ENCODE measurements around the gene FOLR2.

The FOLR2 gene

GRCh38 chr11:72244361-72245262 lies 28.0 kb downstream of the FOLR2 start:
- TF ChIP-seq, protein P1, sequence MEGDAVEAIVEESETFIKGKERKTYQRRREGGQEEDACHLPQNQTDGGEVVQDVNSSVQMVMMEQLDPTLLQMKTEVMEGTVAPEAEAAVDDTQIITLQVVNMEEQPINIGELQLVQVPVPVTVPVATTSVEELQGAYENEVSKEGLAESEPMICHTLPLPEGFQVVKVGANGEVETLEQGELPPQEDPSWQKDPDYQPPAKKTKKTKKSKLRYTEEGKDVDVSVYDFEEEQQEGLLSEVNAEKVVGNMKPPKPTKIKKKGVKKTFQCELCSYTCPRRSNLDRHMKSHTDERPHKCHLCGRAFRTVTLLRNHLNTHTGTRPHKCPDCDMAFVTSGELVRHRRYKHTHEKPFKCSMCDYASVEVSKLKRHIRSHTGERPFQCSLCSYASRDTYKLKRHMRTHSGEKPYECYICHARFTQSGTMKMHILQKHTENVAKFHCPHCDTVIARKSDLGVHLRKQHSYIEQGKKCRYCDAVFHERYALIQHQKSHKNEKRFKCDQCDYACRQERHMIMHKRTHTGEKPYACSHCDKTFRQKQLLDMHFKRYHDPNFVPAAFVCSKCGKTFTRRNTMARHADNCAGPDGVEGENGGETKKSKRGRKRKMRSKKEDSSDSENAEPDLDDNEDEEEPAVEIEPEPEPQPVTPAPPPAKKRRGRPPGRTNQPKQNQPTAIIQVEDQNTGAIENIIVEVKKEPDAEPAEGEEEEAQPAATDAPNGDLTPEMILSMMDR (IDR thresholded peaks at IDR 0.05): no peak
- Histone ChIP-seq H3K27ac (no peak overlapping the region), H3K4me3 (peak overlapping the region; percentile 54)
- no peak for DNase-seq (ENCODE audit: low spot score)

- no peak overlapping the region for H3K4me3 ChIP-seq
- TF ChIP-seq, protein P1 (IDR thresholded peaks at IDR 0.05): no peak
- H3K27ac ChIP-seq: no peak overlapping the region
- no peak for DNase-seq (ENCODE audit: low spot score)
Observed at GRCh38 chr11:72245263-72245816, 28.7 kb downstream of the FOLR2 start.

- Histone ChIP-seq H3K27ac (no peak overlapping the region), H3K4me3 (no peak overlapping the region)
- TF ChIP-seq, protein P1 (IDR thresholded peaks at IDR 0.05): no peak
- DNase-seq (ENCODE audit: low spot score): no peak
Observed at GRCh38 chr11:72247584-72247983, 31.0 kb downstream of the FOLR2 start.

DNA sequence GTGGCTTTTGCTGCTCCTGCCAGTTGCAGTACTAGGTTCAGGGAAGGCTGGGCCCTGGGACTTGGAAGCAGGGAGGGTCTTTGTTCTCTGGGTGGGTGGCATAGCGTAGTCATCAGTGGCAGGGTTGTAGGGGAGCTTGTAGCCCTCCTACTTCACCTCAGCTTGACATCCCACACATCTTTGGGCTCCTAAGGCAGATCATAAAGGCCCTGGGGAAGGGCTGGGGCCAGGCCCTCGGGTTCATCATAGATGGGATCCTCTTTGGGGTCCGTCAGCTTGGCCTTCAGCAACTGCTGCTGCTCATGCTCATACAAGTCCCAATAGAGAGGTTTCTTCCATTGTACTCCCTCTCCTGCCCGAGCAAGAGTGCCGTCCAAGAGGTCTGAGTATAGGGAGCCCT lies 33.4 kb downstream of the FOLR2 start:
- TF ChIP-seq, protein P1 (IDR thresholded peaks at IDR 0.05): no peak
- no peak overlapping the region for H3K4me3 ChIP-seq
- DNase-seq (ENCODE audit: low spot score): no peak
- no peak overlapping the region for H3K27ac ChIP-seq

- TF ChIP-seq, protein P1 (IDR thresholded peaks at IDR 0.05): no peak
- no peak for DNase-seq (ENCODE audit: low spot score)
- H3K4me3 ChIP-seq: no peak overlapping the region
- no peak overlapping the region for H3K27ac ChIP-seq
Observed at GRCh38 chr11:72250661-72251464, 34.3 kb downstream of the FOLR2 start.

DNA sequence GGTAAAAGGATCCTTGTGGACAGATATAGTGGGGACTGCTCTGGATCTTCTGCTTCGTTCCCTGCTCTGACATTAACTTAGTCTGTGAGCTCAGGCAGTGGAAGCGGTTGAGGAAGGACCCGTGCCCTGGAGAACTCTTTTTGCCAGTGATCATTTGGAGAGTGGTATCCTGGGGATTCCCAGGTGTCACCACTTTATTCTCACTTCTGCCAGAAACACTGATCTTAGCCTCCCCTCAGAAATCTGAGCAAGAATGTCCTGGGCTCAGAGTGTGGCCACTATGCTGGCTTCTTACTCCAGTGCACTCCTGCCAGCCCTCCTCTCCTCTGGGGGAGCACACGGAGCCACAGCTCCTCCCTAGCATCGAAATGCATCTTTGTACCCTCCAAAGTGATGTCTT lies 35.0 kb downstream of the FOLR2 start:
- TF ChIP-seq, protein P1 (IDR thresholded peaks at IDR 0.05): no peak
- Histone ChIP-seq H3K27ac (no peak overlapping the region), H3K4me3 (no peak overlapping the region)
- no peak for DNase-seq (ENCODE audit: low spot score)

Data from coronary artery (tissue), 2 donors.